NB4 (cell line): ENCODE results near the gene ANKRD62.

Experiments used
- CTCF ChIP-seq: IDR thresholded peaks from one replicate; pipeline ENCODE4 v1.5.1; 2012; ENCODE audit warnings: low read depth, low read length
- POLR2A ChIP-seq: IDR thresholded peaks from 2 replicates; pipeline ENCODE4 v1.6.1; 2011; ENCODE audit warnings: mild to moderate bottlenecking; ENCODE audit not compliant: insufficient read length; ENCODE audit errors: extremely low read depth
- TF ChIP-seq, protein P1 (sequence below): IDR thresholded peaks from 2 replicates; pipeline ENCODE4 v1.6.1; 2011; ENCODE audit warnings: low read depth, low read length

DNA sequence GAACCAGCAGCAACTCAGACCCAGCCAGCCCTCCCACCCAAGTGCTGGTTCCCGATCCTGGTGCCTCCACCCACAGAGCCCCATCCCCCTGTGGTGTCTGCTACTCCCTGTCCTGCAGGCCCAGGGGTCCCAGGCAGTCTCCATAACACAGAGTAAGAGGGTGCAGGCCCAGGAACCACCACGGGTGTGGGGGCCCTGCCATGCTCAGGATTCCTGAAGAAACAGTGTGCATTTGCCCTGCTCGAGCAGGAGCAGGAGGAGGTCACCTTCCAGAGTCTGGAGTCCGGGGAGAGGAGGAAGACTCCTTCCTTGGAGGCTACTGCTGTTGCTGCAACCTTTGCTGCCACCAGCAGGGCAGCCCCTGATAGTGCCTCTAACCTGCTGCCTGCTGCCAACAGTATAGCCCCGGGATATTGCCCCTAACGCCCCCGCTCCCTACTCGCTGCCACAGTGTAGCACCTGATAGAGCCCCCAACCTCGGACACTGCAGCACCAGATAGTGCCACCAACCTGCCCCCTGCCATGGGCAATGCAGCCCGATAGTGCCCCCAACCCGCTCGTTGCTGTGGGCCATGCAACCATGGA is 46.8 kb upstream of the ANKRD62 start:
- peak; percentile 14 for TF ChIP-seq CTCF
- TF ChIP-seq POLR2A = no peak
- TF ChIP-seq, protein P1, sequence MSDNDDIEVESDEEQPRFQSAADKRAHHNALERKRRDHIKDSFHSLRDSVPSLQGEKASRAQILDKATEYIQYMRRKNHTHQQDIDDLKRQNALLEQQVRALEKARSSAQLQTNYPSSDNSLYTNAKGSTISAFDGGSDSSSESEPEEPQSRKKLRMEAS = no peak
